IMR-90 (cell line): Measurements from ENCODE around the gene TUBB4A. TPM values are rescaled to one million over a fixed set of nuclear protein-coding genes. Genes with fewer than 3 reads are reported as not detected.

ENCODE experiments used
- ATAC-seq: fragments of 200-7000 bp; cut with Tn5 transposase; 2 replicates; pipeline ENCODE4 v1.9.1; 2020; ENCODE audit warnings: low read depth, mild to moderate bottlenecking, moderate library complexity
- BruUV-seq: library from RNA; stranded (reverse); fragments of 400-500 nt; replicated peaks from 2 replicates; lab custom pipeline; 2021; lab: Mats Ljungman, UMichigan
- CTCF ChIA-PET: fragments of 300-600 bp; formaldehyde crosslinking; extraction: SDS; loops from one replicate; lab custom pipeline; 2021; ENCODE audit warnings: antibody characterized with exemption; lab: Yijun Ruan, JAX
- POLR2A ChIA-PET: fragments of 300-600 bp; sonication (Branson Sonifier 250); formaldehyde crosslinking; loops from one replicate; lab custom pipeline; 2022; ENCODE audit warnings: antibody characterized with exemption; ENCODE audit not compliant: unreplicated experiment; lab: Charles Lee
- DNase-seq: peaks from one replicate; pipeline ENCODE4 v3.0.0; 2013
- H2AFZ ChIP-seq: replicated peaks from 2 replicates; pipeline ENCODE3; 2013; ENCODE audit warnings: low read length, mild to moderate bottlenecking; ENCODE audit not compliant: poor library complexity
- H2AK5ac ChIP-seq: 2 replicates; pipeline ENCODE4 v1.6.1; 2013; ENCODE audit warnings: low read depth, low read length, inconsistent platforms
- H2AK9ac ChIP-seq: replicated peaks from 2 replicates; pipeline ENCODE3; 2013; ENCODE audit warnings: mild to moderate bottlenecking, low read depth, low read length, moderate library complexity; ENCODE audit not compliant: poor library complexity
- H2BK120ac ChIP-seq: 2 replicates; pipeline ENCODE4 v1.6.1; 2013; ENCODE audit warnings: low read depth, low read length, inconsistent platforms
- H2BK15ac ChIP-seq: 3 replicates; pipeline ENCODE4 v1.6.1; 2013; ENCODE audit warnings: low read depth, low read length, inconsistent platforms
- H2BK20ac ChIP-seq: 2 replicates; pipeline ENCODE4 v1.6.1; 2013; ENCODE audit warnings: low read depth, mild to moderate bottlenecking, inconsistent platforms, low read length, moderate library complexity
- H2BK5ac ChIP-seq: 2 replicates; pipeline ENCODE4 v1.6.1; 2013; ENCODE audit warnings: mild to moderate bottlenecking, low read depth, low read length, inconsistent platforms; ENCODE audit not compliant: poor library complexity, severe bottlenecking
- H3K14ac ChIP-seq: replicated peaks from 2 replicates; pipeline ENCODE4 v1.6.1; 2013; ENCODE audit warnings: low read depth, low read length, inconsistent platforms
- H3K18ac ChIP-seq: 2 replicates; pipeline ENCODE4 v1.6.1; 2013; ENCODE audit warnings: low read depth, low read length, control low read depth
- H3K23ac ChIP-seq: 2 replicates; pipeline ENCODE4 v1.6.1; 2013; ENCODE audit warnings: low read depth, low read length, inconsistent platforms
- H3K27ac ChIP-seq: 2 replicates; pipeline ENCODE4 v1.5.1; 2013; ENCODE audit warnings: mild to moderate bottlenecking, control low read depth, low read length; ENCODE audit not compliant: insufficient read depth
- H3K27me3 ChIP-seq: 2 replicates; pipeline ENCODE4 v1.6.1; 2013; ENCODE audit warnings: low read length; ENCODE audit not compliant: control insufficient read depth, insufficient read depth
- H3K36me3 ChIP-seq: 2 replicates; pipeline ENCODE4 v1.6.1; 2013; ENCODE audit warnings: low read length, mixed read lengths; ENCODE audit not compliant: control insufficient read depth, insufficient read depth
- H3K4ac ChIP-seq: 2 replicates; pipeline ENCODE4 v1.6.1; 2013; ENCODE audit warnings: low read depth, low read length, inconsistent platforms
- H3K4me1 ChIP-seq: 2 replicates; pipeline ENCODE4 v1.6.1; 2013; ENCODE audit warnings: low read length, mixed read lengths; ENCODE audit not compliant: control insufficient read depth, insufficient read depth
- H3K4me2 ChIP-seq: 2 replicates; pipeline ENCODE4 v1.6.1; 2013; ENCODE audit warnings: low read depth, mild to moderate bottlenecking, control low read depth, low read length, moderate library complexity
- H3K4me3 ChIP-seq: 2 replicates; pipeline ENCODE4 v1.5.1; 2013; ENCODE audit warnings: low read depth, mild to moderate bottlenecking, control low read depth, low read length, moderate library complexity; ENCODE audit not compliant: insufficient read depth
- H3K56ac ChIP-seq: 2 replicates; pipeline ENCODE4 v1.6.1; 2013; ENCODE audit warnings: low read length, inconsistent platforms; ENCODE audit not compliant: insufficient read depth; ENCODE audit errors: extremely low read depth
- H3K79me1 ChIP-seq, 2 experiments: 2 replicates each; pipeline ENCODE4 v1.6.1; 2013; ENCODE audit warnings: low read length in 2 of 2, inconsistent platforms in 1 of 2, low read depth in 1 of 2
- H3K9ac ChIP-seq: 2 replicates; pipeline ENCODE4 v1.6.1; 2013; ENCODE audit warnings: low read depth, low read length, control low read depth
- H3K9me1 ChIP-seq: 2 replicates; pipeline ENCODE4 v1.6.1; 2013; ENCODE audit warnings: low read length, inconsistent platforms; ENCODE audit not compliant: insufficient read depth
- H3K9me3 ChIP-seq: 2 replicates; pipeline ENCODE4 v1.6.1; 2013; ENCODE audit warnings: low read length; ENCODE audit not compliant: control insufficient read depth, insufficient read depth
- H4K20me1 ChIP-seq: 2 replicates; pipeline ENCODE4 v1.6.1; 2013; ENCODE audit warnings: low read length, inconsistent platforms; ENCODE audit not compliant: insufficient read depth
- H4K5ac ChIP-seq: 2 replicates; pipeline ENCODE4 v1.6.1; 2013; ENCODE audit warnings: mild to moderate bottlenecking, low read depth, low read length, control low read depth
- H4K8ac ChIP-seq, 2 experiments: 2 replicates each; pipeline ENCODE4 v1.6.1; 2013; ENCODE audit warnings: low read depth in 2 of 2, low read length in 2 of 2, control low read depth in 1 of 2, inconsistent platforms in 1 of 2
- H4K91ac ChIP-seq: 2 replicates; pipeline ENCODE4 v1.6.1; 2013; ENCODE audit warnings: low read depth, low read length, inconsistent platforms; ENCODE audit not compliant: insufficient read depth
- MAZ ChIP-seq: IDR thresholded peaks from 2 replicates; pipeline ENCODE4 v1.6.1; 2012; ENCODE audit warnings: low read depth, mild to moderate bottlenecking, low read length, improper control_type of control experiment, moderate library complexity, borderline replicate concordance
- RAD21 ChIP-seq: IDR thresholded peaks from 2 replicates; pipeline ENCODE4 v1.6.1; 2012; ENCODE audit warnings: low read length, improper control_type of control experiment
- RCOR1 ChIP-seq: IDR thresholded peaks from 2 replicates; pipeline ENCODE4 v1.6.1; 2012; ENCODE audit warnings: mild to moderate bottlenecking, low read length, improper control_type of control experiment; ENCODE audit not compliant: insufficient replicate concordance
- WGBS, 2 experiments: methylation state at CpG; one replicate each; pipeline versions ENCODE4 v1.1.5 to v1.1.7; 2013; ENCODE audit warnings: missing lambda C conversion rate in 2 of 2; ENCODE audit not compliant: insufficient read length in 1 of 2; ENCODE audit errors: extremely low coverage in 2 of 2; 5-methylcytosine and 5-hydroxymethylcytosine counted together
- dilution Hi-C: fragments of 300-500 bp; cut with HindIII; formaldehyde crosslinking; loops from one replicate; pipeline ENCODE4 v1.14.3; 2018; ENCODE audit warnings: low sequenced_read_pairs; ENCODE audit not compliant: unreplicated experiment
- in situ Hi-C: fragments of 300-500 bp; cut with MboI; formaldehyde crosslinking; loops from 3 replicates; pipeline ENCODE4 v1.14.3; 2019; ENCODE audit warnings: low sequenced_read_pairs, inconsistent platforms, mixed read lengths
- intact Hi-C: fragments of 100-400 bp; cut with micrococcal nuclease; formaldehyde crosslinking; loops from 2 replicates; pipeline ENCODE4 v1.10.0; 2022
- polyA plus RNA-seq, 3 experiments: library from polyadenylated mRNA; depleted of rRNA; stranded (reverse); fragments of >200 nt; gene quantifications; 2 replicates each; pipeline ENCODE4 v1.2.3, GENCODE V29; 2012; ENCODE audit warnings: low replicate concordance in 1 of 3
- total RNA-seq: library from RNA; depleted of rRNA; stranded (reverse); fragments of >200 nt; gene quantifications from 2 replicates; pipeline ENCODE4 v1.2.3, GENCODE V29; 2012

Gene TUBB4A
- total and polyA plus RNA-seq, 2 of the 4 experiments (the other 2 are of a cell fraction) = not detected

DNA sequence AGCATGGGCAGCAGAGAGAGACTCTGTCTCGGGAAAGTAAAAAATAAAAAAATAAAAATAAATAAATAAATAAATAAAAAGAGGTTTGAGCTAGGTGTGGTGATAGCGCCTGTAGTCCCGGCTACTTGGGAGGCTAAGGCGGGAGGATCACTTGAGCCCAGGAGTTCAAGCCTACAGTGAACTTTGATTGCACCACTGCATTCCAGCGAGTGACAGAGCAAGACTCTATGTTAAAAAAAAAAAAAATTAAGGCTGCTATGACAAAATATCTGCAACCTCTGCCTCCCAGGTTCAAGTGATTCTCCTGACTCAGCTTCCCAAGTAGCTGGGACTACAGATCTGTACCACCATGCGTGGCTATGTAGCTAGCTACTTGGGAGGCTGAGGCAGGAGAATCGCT is 17.3 kb downstream of the TUBB4A start:
- H2AFZ ChIP-seq = no peak overlapping the region
- CTCF ChIA-PET = no interaction called here
- no peak overlapping the region for H3K56ac ChIP-seq
- H2BK120ac ChIP-seq = no peak overlapping the region
- no peak overlapping the region for H3K4me3 ChIP-seq
- H3K18ac ChIP-seq = no peak overlapping the region
- H3K23ac ChIP-seq = no peak overlapping the region
- no peaks in the 10 kb centered on the region for H3K36me3 ChIP-seq
- no TSS peak for BruUV-seq
- in situ Hi-C loops = no loop called here
- no peak overlapping the region for H3K4me2 ChIP-seq
- H3K9ac ChIP-seq = no peak overlapping the region
- no peak overlapping the region for H3K27ac ChIP-seq
- no peak overlapping the region for H2BK20ac ChIP-seq
- H4K91ac ChIP-seq = no peak overlapping the region
- no peak overlapping the region for H2AK5ac ChIP-seq
- no peak overlapping the region for H3K4ac ChIP-seq
- H3K9me1 ChIP-seq = no peaks in the 10 kb centered on the region
- 100% methylated on average over 1 of the region's 7 CpGs; no CpG with 5 or more reads in 1 of the 2 experiments for WGBS, 2 experiments
- H2AK9ac ChIP-seq = no peak overlapping the region
- intact Hi-C loops = no loop called here
- no peak overlapping the region for H4K5ac ChIP-seq
- DNase-seq (no peak), ATAC-seq (no peak)
- no peak overlapping the region for H3K14ac ChIP-seq
- H3K9me3 ChIP-seq = no peaks in the 10 kb centered on the region
- no peaks in the 10 kb centered on the region for H3K4me1 ChIP-seq
- POLR2A ChIA-PET = no interaction called here
- no peaks in the 10 kb centered on the region for H3K79me1 ChIP-seq
- no peak overlapping the region for H4K8ac ChIP-seq
- H3K27me3 ChIP-seq = no peaks in the 10 kb centered on the region
- no peaks in the 10 kb centered on the region for H4K20me1 ChIP-seq
- H2BK5ac ChIP-seq = no peak overlapping the region
- dilution Hi-C loops = no loop called here
- no peak for TF ChIP-seq RCOR1
- no peak for TF ChIP-seq MAZ
- TF ChIP-seq RAD21 = no peak
- H2BK15ac ChIP-seq = no peak overlapping the region
